IPS-NIHi7 (cell line): ENCODE data around the gene GATA2.

Experiments used
- DNase-seq: peaks from one replicate; pipeline ENCODE4 v3.0.0; 2012; ENCODE audit warnings: mixed read lengths; ENCODE audit errors: extremely low spot score

GATA2 gene

GRCh38 chr3:128456776-128457715 lies 36.0 kb downstream of the GATA2 start:
- peak; percentile 57 for DNase-seq

DNA sequence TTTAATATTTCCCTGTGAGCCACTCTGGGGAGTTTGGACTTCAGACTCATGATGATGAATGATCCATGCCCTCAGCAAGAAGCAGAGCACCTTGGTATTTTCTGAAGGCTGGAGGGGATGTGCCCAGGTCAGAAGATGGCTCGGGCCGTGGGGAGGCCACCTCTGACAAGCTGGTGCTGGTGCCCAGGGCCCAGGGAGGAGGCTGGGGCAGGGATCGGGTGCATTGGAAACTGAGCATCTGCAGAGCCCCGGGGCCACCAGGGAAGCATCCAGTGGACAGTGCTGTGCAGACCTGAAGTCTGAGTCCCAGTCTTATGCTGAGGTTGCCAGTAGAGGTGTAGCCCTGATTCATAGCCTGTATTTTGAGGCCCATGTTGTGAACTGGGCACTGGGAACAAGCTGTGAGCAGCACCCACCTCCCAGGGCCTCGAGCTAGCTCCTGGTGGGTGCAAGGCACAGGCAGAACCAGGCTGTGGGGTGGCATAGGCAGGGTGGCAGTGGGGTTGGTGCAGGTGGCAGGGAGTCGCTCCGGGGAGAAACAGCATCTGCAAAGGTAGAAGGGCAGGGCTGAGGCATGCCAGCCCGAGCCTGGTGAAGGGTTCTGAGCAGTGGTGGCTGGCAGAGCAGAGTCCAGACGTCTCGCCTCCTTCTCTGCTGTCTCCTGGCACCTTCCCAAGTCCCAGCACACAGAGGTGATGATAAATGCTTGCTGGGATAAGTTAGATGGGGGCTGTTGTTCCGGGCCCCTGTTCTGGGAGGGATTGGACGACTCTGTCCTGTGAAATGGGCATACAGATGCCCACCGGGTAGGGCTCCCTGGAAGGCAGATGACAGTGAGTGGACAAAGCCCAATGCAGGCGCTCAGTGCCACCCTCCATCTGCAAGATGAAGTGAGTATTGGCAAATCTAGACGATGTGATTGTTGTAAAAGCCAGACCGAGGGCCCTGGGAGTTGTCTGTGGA lies 36.9 kb downstream of the GATA2 start:
- no peak for DNase-seq

DNA sequence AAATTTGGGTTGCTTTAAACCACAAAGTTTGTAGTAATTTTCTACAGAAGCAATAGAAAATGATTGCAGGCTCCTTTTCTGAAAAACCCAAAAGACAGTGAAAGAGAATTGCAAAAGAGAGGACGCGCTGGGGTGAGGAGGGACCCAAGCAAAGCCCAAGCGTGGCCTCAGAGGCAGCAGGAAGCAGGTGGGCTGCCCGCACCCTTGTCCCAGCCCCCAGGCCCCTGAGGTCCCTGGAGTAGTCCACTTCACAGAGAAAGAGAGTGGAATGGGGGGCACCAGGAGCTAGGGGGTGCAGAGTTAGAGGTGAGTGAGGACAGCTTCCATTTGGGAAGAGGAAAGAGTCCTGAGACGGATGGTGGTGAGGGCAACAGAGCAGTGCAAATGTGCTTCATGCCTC lies 37.9 kb downstream of the GATA2 start:
- no peak for DNase-seq

- no peak for DNase-seq
Measured at GRCh38 chr3:128454310-128454618, 38.7 kb downstream of the GATA2 start.

GRCh38 chr3:128453501-128454309 lies 39.3 kb downstream of the GATA2 start:
- no peak for DNase-seq

DNA sequence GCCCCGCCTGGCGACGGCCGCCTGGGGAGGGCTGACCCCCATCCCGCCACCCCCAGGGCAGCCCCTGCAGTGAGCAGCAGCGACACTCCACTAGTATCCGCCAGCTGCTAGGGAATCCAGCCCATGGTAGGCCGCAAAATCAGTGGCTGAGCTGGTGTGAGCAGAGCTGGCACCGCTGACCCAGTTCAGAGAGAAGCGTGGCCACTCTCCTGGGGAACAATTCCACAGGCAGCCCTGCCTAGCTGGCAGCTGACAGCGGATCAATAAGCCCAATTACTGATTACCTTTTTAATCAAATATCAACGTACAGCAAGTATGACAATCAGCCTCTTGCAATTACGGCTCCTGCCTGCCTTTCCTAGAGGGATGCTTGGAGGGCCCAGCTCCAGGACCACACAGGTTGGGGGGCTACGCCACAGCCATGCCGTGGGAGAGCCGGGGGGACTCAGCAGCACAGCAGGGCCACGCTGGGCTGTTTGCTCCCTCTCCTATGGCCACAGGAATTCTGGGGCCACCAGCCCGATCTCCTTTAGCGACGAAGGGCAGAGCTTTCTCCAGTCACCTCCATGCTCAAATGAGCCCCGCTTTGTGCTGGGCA lies 40.2 kb downstream of the GATA2 start:
- no peak for DNase-seq

- DNase-seq, result no peak
Measured at GRCh38 chr3:128452120-128452519, 40.9 kb downstream of the GATA2 start.

- DNase-seq, result no peak
Measured at GRCh38 chr3:128449111-128449638, 43.8 kb downstream of the GATA2 start.

DNA sequence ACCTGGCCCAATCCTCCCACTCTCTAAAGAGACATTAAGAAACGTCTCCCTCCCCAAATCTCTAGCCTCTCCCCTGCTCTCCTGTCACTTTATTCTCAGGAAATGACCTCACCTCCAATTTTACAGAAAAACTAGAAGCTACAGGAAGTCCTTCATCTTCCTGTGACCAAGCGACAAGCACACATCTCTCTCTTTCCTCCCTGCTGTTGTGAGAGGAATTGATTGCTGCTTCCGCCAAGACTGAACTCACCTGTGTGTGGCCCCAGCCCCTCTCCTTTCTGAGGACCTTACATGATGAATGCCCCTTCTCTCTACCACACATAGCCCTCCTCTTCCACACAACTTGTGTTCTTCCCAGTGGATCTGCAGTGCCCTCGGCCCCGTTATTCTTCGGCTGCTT lies 44.5 kb downstream of the GATA2 start:
- no peak for DNase-seq

DNA sequence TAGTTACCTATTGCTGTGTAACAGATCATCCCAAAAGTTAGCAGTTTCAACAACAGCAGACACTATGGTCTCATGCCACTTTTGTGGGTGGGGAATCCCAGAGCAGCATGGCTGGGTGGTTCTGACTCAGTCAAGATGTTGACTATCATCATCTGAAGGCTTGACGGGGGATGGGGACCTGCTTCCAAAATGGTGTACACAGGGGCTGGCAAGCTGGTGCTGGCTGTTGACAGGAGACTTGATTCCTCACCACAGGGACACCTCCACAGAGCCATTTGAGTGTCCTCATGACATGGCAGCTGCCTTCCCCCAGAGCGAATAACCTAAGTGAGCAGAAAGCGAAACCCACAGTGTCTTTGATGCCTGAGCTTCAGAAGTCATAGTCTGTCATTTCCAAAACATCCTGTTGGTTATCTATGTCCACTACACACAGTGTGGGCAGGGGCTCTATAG lies 45.4 kb downstream of the GATA2 start:
- DNase-seq, result no peak

- DNase-seq, result no peak
Measured at GRCh38 chr3:128446821-128447220, 46.2 kb downstream of the GATA2 start.

DNA sequence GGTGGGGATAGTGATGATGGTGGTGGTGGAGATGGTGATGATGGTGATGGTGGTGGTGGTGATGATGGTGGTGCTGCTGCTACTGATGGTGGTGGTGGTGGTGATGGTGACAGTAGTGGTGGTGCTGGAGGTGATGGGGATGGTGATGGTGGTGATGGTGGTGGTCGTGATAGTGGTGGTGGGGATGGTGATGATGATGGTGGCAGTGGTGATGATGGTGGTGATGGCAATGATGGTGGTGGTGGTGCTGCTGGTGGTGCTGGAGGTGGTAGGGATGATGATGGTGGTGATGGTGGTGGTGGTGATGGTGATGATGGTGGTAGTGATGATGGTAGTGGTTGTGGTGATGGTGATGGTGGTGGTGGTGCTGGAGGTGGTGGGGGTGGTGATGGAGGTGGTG lies 47.6 kb downstream of the GATA2 start:
- DNase-seq, result no peak

GRCh38 chr3:128443771-128444170 lies 49.2 kb downstream of the GATA2 start:
- DNase-seq, result no peak

DNA sequence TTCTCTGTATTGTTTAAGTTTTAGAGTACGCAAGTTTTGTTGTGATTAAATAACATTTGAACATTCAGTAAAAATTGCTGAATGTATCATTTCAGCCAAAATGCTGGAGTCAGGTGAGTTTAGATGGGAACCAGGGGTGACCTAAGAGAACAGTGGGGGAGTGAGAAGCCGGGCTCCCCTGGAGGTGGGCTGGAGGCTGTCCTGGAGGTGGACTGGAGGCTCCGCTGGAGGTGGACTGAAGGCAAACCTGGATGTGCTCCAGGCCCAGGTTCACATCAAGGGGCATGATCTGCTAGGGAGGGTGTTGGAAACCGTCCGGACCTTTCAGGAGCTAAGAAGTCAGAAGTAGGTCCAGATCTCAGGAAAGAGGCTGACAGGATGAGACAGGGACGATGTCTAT lies 50.1 kb downstream of the GATA2 start:
- no peak for DNase-seq

GRCh38 chr3:128442070-128442469 lies 50.9 kb downstream of the GATA2 start:
- DNase-seq, result no peak

GRCh38 chr3:128439226-128439625 lies 53.8 kb downstream of the GATA2 start:
- no peak for DNase-seq

DNA sequence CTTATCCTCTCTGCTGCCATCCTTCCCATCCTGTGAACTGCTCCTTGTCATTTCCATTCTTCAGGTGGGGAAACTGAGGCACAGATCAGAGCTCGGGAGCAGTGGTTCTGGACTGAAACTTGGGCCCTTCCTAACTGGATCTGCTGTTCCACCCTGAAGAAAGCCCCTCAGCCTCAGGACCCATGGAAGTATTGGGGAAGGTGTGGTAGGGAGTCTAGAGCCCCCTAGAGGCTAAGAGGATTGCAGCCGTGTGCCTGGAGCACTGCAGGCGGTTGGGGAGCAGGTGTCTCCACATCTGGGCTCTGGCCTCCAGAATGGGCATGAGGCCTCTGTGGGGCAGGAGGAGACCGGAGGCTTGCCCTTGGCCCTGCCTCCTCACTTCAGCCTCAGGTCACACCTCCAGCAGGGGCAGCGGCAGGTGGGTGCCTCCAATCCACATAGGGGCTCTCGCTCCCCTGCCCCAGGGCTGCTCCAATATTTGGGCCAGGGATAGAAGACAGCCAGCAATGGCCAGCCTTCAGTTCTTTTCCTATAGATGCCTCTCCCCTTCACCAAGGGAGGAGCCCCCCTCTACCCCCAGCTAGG lies 54.4 kb downstream of the GATA2 start:
- DNase-seq, result peak; percentile 75

GRCh38 chr3:128436214-128436613 lies 56.8 kb downstream of the GATA2 start:
- DNase-seq, result no peak

DNA sequence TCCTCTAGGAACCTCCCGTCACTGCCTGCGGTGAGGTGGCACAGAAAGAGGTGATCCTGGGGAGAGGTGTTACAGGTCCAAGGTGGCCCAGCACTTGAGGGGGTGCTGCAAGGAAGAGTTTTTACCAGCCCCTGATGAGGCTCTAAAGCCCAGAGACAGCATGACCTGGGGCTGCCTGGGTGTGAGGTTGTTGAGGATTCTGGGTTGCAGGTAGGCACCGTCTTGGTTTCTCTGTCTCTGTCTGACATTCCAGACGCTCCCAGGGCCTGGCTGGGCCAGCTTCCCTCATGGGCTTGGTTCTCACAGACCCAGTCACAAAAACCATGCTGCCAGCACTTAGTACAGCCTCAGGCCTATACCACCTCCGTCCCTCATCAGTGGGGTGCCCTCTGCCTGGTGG lies 57.4 kb downstream of the GATA2 start:
- no peak for DNase-seq

DNA sequence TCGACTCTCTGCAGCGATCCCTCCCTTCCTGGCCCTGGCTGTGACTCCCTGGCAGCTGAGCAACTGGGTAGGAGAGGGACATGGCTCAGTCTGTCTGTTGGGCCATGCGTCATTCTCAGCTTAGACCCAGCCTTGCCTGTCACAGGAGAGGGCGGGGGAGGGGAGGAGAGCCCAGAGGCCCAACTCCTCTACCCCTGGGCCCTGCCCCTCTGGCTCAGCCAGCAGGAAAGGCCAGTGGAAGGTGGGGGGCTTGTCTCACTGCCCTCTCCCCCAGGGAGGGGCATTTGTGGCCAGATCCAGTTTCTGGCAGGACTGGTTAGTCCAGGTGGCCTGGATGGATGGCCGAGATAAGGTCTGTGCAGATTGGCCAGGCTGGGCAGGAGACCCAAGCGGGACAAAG lies 57.9 kb downstream of the GATA2 start:
- peak; percentile 52 for DNase-seq

GRCh38 chr3:128434524-128434923 lies 58.5 kb downstream of the GATA2 start:
- no peak for DNase-seq
